ENCODE results near the gene HK1.

HK1 gene

GRCh38 chr10:69417542-69417941 lies 139.2 kb downstream of the HK1 start:
- H3K4me3 ChIP-seq (ENCODE audit: control insufficient read depth, low read depth, low read length): no peak overlapping the region
- TF ChIP-seq CTCF (conservative IDR thresholded peaks at IDR 0.05; ENCODE audit: control insufficient read depth, insufficient read depth, low read depth, low read length): no peak
- DNase-seq (ENCODE audit: low read depth): no peak

- no peak for TF ChIP-seq CTCF (conservative IDR thresholded peaks at IDR 0.05; ENCODE audit: control insufficient read depth, insufficient read depth, low read depth, low read length)
- no peak for DNase-seq (ENCODE audit: low read depth)
- H3K4me3 ChIP-seq (ENCODE audit: control insufficient read depth, low read depth, low read length): no peak overlapping the region
These were observed 139.9 kb downstream of the HK1 start for GRCh38 chr10:69418052-69418752.

- no peak for TF ChIP-seq CTCF (conservative IDR thresholded peaks at IDR 0.05; ENCODE audit: control insufficient read depth, insufficient read depth, low read depth, low read length)
- no peak for DNase-seq (ENCODE audit: low read depth)
- no peak overlapping the region for H3K4me3 ChIP-seq (ENCODE audit: control insufficient read depth, low read depth, low read length)
These were observed 140.9 kb downstream of the HK1 start for GRCh38 chr10:69419096-69419743.

GRCh38 chr10:69419744-69420126 lies 141.4 kb downstream of the HK1 start:
- H3K4me3 ChIP-seq (ENCODE audit: control insufficient read depth, low read depth, low read length): no peak overlapping the region
- DNase-seq (ENCODE audit: low read depth): no peak
- no peak for TF ChIP-seq CTCF (conservative IDR thresholded peaks at IDR 0.05; ENCODE audit: control insufficient read depth, insufficient read depth, low read depth, low read length)

- no peak overlapping the region for H3K4me3 ChIP-seq (ENCODE audit: control insufficient read depth, low read depth, low read length)
- DNase-seq (ENCODE audit: low read depth): no peak
- no peak for TF ChIP-seq CTCF (conservative IDR thresholded peaks at IDR 0.05; ENCODE audit: control insufficient read depth, insufficient read depth, low read depth, low read length)
These were observed 143.5 kb downstream of the HK1 start for GRCh38 chr10:69421611-69422308.

- TF ChIP-seq CTCF (conservative IDR thresholded peaks at IDR 0.05; ENCODE audit: control insufficient read depth, insufficient read depth, low read depth, low read length): no peak
- DNase-seq (ENCODE audit: low read depth): no peak
- no peak overlapping the region for H3K4me3 ChIP-seq (ENCODE audit: control insufficient read depth, low read depth, low read length)
These were observed 144.4 kb downstream of the HK1 start for GRCh38 chr10:69422676-69423075.
